GM21528 (cell line): ENCODE measurements around the gene TTC7B.

ENCODE experiments used
- ATAC-seq: cut with Tn5 transposase; IDR thresholded peaks from one replicate; pipeline ENCODE4 v1.9.1; 2021; ENCODE audit warnings: mild to moderate bottlenecking, moderate library complexity; ENCODE audit not compliant: unreplicated experiment, low FRiP score

The TTC7B gene

DNA sequence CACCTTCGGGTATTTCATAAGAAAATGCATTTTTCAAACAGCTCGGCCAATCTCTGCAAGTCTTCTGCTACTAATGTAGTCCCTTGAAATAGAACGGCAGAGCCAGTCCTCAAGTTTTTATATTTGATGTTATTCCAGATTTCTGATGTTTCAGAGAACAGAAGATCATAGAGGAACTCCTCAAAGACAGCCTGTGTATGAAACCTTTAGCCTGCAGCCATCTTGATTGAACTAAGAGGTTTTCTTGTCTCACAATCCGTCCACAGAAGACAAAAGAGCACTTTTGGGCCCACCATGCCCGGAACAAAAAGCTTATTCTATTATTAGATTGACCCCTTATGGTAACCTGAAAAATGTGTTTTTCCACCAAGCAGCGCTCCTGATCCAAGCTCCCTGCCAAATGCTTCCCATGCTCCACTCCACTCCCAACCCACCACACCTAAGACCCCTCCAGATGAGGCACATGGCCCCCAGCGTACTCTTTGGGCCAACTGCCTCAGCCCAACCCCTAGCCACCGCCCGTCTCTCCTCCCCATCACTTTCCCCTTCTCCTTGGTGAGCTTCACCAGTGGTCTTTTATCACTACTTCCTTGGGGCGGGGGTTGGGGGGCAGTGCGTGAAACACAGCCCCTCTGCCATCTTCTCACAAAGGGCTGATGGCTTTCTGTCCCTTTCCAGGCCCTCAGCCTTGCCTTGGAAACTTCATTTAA, 243.6 kb downstream of the TTC7B start:
- no peak for ATAC-seq

DNA sequence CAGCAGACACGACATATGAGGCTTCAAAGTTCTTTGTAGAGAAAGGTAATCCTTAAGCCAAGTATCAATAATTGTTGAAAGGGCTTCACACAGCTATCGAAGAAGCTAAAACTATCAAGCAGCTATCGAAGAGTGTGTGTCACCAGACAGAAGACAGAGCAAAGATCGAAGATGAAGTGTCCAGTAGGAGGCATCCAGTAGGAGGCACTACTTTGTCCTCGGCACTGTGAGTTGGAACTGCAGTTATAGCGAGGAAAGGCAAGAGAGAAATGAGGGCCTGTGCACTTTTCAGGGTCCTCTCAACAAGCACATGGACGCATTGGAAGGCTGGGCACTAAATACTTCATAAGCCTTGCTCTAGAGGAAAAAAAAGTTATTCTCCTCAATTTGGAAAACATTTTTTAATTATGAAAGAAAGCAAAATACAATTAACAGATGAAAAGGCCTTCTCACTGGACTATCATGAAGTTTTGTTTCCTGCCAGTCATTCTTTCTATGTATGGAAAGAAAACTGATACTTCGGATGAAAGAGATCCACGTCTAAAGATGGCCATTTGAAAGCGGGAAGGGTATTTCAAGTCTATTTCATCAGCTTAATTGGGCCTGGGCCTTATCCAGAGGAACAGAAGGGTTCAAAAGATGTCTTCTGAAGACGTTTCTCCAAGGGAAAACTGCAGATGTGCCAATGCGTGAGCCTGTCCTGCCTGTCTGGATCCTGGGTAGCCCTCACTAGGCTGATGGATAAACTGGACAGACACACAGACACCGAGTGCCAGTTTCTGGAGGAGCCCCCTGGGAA, 244.9 kb downstream of the TTC7B start:
- no peak for ATAC-seq

DNA sequence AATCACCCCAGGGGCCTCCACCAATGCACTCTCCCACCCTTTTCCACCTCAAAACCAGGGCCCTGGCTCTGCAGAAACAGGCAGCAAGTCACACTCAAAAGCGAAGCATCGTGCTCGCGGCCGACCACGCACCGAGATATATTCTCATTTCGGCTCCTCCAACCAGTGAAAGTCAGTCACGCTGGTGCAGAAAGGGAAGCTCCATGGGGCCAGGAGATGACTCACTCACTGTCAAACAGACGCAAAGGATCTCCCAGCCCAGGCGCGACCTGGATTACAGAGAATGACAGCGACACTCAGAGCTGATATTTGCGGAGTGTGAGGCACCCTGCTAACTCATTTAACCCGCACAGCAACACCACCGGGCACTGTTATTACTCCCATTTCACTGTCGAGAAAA, 245.8 kb downstream of the TTC7B start:
- ATAC-seq: no peak

DNA sequence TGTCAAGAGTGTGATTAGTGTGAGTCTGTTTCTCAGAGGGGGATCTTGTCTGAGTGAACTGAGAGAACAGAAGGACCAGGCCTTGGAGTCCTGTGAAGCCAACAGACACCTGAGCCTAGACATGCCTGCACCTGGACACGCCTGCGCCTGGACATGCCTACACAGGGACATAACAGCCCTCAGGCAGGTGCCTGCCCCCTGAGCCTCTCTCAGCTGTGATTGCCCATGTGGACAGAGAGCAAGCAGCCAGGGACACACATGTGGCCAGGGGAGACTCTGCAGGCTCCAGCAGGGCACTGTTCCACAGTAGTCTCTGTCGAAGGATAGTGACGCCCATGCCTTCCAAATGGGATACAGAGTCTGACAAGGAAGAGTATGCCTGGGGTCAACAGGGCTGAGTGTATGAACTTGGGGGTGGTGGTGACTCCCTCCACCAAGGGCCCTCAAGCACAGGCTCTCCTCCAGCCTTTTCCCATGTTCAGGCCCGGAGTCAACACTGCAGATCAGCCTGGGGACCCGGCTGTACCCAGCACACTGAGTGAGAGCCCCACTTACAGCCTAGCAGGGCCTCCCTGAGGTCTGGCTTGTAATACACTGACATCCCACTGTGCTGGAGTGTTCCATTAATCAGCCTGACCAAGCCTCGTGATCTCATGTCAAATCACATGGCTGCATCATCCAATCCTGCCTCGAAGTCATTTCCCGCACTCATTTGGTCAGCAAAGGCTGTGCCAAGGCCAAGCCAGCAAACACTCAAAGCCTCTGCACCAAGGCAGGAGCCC, 246.4 kb downstream of the TTC7B start:
- no peak for ATAC-seq

DNA sequence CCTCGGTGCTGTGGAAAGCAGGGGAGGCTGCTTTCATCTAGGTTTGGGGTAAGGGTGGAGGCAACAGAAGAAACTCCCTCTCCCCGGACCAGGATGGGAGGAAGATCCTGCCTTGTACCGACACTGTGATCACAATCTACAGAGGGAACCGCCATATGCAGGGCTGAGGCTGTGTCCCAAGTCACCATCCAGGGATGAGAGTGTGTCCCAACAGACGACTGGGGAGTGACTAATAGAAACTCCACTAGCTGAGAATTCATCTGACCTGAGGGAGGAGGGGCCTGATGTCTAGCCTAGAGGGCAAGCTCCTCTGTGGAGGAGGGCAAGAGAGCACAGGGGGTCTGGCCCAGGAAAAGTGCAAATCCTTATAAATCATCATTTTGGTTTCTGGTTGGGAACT, 247.0 kb downstream of the TTC7B start:
- no peak for ATAC-seq

DNA sequence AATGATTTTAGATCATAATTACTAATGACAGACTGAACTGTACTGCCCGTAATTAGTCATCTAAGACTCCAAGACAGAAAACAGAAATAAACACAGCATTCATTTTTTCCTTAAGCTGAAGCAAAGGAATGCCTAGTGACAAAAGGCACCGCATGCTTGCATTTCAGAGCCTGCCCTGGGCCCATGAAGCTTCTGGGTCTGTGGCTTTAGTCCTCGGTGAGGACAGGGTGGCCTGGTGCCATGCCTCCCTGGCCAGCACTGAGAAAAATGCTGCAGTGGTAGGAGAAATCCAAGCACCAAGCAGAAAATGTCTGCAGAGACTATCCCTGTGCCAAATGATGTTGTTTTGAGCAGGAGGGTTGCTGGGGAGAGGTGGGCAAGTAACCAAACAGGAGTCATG, 247.8 kb downstream of the TTC7B start:
- ATAC-seq: no peak

DNA sequence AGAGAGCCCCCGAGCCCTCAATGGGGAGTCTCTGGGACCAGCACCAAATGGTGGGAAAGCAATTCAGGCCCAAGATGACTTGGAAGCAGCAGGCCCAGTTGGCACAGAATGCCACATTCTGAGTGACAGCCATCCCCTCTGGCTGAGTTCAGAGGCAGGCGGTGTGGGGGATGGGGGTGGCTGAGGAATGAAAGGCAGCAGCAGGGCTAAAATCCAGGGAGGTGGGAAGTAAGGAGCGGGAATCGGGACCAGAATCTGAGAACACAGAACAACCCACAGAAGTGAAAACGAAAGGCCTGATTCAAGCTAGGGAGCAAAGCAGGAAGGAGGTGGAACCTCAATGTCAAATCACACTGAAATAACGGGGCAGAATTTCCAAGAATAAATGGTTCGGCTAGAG, 248.2 kb downstream of the TTC7B start:
- ATAC-seq: no peak

DNA sequence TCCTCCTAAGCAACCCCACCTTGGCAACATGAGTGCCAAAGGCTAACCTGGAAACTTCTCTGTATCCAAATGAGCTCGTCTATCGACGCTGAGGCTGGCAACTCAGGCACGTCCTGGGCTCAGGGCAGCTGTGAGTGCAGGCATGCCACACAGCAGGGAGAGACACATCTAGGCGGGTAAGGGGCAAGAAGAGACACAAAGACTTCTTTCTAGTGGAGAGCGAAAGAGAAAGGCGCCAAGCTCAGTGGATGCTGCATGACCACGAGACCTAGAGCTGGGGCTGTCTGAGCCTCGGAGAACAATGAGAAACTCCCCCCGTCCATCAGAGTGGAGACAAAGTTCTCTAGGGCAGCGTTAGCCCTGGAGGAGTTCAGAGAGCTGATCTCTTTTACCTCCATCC, 249.0 kb downstream of the TTC7B start:
- ATAC-seq: no peak

DNA sequence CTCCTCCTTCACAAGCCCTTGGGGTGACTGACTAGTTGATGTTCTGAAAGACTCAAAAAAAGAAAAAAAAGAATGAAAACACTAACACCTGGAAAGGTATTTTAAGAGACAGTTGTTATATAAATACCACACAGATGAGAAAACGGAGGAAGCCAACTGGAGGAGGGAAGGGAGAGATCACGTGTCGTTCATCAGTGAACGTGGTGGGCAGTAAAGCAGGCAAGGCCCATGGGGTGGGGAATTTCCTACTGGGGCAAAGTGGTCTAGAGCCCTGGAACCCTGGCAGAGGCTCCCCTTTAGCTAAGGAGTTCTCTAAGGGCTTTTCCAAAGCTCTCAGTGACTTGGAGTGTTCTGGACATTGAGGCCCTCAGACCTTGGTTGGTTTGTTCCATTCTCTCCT, 249.7 kb downstream of the TTC7B start:
- no peak for ATAC-seq

DNA sequence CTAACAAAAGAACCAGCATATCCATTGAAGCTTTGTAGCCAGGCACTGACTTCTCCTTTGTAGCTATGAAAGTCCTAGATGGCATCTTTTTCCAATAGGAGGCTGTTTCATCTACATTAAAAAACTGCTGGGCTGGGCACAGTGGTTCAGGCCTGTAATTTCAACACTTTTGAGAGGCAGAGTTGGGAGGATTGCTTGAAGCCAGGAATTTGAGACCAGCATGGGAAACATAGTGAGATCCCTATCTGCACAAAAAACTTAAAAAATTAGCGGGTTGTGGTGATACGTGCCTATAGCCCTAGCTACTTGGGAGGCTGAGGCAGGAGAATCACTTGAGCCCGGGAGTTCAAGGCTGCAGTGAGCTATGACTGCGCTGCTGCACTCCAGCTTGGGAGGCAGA, 251.7 kb downstream of the TTC7B start:
- no peak for ATAC-seq

DNA sequence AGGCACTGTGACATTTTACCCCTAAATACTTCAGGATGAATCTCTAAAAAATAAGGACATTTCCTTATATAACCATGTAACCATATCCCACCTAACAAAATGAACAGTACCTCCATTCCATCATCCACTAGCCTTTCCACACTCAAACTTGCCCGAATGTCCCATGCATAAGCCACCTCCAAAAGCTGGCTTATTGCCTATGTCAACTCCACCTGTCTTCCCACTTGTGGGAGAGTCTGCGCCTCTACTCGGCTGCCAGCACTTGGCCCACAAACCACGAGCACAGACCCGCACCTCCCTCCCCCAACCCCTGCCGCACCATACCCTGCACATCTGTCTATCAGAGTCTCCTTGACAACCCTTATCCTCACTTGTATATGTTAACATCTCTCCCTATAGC, 253.6 kb downstream of the TTC7B start:
- ATAC-seq: no peak

DNA sequence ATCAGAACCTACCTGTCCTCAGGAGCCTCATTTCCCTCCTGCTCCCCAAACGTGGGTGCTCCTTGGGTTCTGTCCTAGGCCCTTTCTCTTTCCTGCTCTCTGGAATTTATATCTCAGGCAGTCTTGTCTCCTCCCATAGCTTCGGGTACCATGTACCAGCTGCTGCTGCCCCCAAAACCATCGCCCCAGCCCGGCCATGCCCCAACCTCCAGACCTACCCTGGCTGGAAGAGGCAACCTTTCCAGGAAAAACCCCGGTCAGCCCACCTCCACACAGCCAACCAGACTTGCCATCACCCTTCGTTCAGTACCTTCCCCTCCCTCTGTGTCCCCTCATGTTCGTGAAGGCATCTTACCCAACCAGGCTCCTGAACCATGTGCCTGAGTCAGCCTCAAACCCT, 254.3 kb downstream of the TTC7B start:
- ATAC-seq: no peak

DNA sequence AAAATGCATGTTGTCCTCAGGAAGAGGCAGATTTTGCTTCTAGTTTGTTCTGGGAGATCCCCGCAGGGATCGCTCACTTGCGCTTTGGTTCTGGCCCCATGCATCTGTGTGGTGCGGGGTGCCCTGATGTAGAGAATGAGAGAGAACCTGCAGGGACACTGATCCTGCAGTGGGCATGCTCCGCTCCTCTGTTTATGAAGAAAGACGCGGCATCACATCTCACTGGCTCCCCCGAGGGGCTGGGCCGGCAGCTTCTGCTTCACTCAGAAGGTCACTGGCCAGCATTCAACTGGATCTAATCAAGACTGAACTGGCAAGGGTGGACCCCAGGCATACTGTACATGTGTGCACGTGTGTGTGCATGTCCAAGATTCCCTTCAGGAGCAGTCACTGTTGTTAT, 255.2 kb downstream of the TTC7B start:
- no peak for ATAC-seq

DNA sequence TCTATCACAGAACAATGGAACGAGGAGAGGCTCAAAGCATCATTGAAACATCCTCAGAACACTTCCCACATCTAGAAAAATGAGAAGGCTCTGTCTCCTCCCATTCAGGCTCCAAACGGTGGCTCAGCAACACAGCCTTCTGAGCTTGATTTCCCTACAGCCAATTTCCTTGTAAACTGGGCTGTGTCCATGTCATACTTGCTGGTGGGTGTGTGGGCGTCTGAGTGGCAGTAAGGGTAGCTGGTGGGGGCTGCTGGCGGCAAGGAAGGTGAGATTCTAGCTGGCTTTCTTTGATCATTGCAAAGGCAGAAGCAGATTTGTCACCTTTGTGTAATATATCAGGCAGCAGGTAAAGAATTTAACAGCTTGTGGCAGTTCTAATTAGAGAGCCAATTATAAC, 255.7 kb downstream of the TTC7B start:
- ATAC-seq: no peak

DNA sequence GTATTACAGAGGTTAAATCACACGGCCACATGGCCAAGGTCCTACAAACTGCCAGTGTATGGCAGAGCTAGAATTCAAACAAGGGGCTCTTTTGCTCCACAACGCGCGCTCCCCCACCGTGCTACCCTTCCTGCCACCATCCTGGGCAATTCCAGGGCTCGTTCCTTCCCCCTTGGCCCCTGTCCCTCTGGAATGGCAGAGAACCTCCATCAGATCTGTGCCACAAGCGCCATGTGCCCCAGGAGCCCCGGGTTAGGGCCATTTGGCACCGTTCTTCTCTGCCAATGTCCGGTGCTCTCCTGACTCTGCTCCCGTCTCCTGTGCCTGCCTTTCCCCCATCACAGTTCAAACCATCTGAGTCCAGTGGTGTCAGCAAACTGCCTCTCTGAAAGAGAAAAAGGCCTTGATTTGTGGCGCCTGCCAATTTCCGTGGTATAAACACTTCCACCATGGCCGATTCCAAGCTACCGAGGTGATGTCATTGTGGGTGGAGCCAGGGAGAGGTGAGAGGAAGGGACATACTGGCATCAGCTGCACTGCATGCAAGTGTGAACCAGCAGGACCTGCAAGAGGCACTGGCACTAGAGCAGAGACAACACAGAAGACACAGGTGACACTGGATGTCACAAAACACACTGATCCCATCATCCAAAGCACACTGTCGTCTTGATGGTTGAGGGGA, 256.3 kb downstream of the TTC7B start:
- ATAC-seq: no peak

DNA sequence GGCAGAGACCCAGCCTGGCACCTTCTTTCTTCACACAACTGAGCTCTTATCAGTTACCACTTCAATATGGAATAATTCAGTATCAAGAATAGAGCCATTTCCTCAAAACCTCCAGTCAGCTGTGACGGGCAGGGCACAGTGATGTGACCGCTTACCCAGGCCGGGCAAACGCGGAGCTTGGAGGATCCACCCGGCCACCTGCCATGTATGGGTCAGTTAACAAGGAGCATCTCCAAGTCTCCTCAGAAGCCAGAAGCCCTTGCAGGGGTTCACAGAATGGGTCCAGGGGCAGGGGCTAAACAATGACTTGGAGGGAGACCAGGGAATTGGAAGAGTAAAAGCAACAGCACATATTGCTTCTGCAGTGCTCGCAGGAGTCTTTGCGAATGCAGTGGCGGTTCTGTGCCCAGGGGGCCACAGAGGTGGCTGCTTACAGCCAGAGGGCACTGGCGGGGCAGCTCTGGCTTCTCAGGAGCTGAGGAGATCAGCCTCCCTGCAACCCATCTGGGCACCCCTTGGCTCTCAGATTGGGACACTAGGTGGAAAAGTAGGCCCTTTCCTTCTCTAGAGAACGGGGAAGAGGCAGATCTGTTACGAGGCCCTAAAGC, 257.1 kb downstream of the TTC7B start:
- no peak for ATAC-seq

DNA sequence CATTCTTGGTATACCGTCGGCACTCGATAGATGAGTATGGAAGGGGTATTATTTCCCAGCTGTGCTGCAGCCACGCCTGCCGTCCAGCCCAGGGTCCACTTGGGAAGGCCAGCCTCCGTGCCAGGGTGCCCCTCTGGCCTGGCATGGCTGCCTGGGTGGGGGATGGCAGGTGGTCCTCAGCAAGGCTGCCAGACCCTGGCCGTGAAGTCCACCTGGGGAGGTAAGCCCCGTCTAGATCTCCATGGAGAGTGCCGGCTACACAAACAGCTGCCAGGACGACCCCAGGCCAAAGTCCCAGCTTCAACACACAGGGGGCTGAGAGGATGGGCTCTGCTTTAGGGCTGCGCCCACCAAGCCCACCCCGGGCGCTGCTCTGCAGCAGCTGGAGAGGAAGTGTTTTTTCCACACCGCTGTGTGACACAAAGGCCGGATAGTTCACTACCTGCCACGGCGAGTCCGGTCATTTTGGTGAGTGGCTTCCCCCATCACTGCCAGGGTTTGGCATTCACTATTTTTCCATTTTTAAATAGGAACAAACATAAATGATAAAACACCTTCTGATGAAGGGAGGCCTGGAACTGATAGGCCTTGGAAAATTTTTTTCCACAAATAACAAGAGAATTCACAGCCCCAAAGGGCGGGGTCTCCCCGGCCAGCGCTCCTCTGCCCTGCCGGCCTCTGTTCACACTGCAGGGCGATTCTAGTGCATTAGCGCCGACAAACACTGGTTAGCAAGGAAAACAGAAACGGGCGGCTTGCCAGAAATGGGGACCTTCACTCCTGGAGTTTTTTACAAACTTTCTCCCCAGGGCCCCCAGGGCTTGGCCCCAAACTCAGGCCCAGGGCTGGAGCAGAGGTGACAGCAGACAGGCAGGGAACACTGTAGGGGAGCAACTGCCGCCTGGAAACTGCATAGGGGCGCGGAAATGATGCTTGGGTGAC, 257.9 kb downstream of the TTC7B start:
- no peak for ATAC-seq

DNA sequence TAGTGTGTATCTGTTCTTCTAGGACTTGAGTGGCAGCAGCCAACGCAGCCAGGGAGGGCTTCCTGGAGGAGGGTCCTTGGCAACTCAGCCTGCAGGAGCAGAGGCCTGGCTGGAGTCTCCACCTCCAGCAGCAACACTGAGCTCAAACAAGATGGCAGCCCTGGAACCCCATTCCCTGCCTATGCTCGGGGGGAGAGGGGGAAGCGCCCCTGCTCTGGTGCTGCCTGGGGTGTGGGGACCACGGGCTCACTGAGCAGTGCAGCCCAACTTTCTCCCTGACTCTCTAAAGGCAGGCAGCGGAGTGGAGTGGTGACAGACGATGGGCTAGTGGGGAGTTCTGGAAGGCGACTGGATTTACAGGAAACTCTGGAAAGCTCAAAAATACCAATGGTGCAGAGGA, 258.7 kb downstream of the TTC7B start:
- ATAC-seq: no peak

DNA sequence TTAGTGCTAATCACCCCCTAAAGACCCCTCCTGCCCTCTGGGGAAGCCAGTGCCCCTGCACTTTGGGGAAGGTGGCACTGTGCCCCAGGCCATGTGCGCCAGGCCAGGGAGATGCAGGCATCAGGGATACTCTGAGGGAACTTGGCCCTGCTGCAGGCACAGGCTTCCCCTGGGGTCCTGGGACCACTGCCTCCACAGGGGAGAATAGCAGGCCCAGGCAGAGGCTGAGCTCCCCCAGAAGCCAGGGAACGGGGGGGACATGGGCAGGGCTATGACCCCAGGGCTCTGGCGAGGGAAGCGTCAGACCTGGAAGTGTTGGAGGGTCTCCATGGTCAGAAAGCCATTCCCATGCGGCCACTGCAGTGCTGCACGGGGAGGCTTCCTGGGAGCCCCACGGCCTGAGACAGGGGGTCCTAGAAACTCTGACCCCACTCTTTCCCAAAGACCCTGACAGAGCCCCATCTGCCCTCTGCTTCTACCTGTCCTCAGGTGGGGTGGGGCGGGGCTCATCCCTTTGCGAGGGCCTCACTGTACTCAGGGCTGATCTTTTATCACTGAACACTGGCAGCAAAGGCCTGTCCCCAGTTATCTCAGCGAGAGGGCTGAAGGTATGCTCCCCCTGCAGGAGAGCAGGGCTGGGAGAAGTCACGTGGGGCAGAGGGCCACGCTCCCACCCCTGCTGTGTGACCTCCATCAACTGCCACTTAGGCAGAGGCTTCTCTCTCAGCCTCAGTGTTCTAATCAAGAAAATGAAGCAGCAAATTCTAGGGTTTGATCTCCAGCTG, 259.4 kb downstream of the TTC7B start:
- no peak for ATAC-seq
